WTC11 (cell line): Measurements from ENCODE around the gene PXYLP1. TPM values are rescaled to one million over a fixed set of nuclear protein-coding genes. Genes with fewer than 3 reads are reported as not detected.

ENCODE experiments used
- ATAC-seq: fragments of 200-7000 bp; cut with Tn5 transposase; 2 replicates; pipeline ENCODE4 v1.10.0; 2021; ENCODE audit warnings: mild to moderate bottlenecking, moderate library complexity
- CTCF ChIA-PET: fragments of 300-600 bp; sonication (Branson Sonifier 250); formaldehyde crosslinking; loops from one replicate; lab custom pipeline; 2021; ENCODE audit warnings: antibody characterized with exemption; lab: Charles Lee
- POLR2A ChIA-PET: fragments of 350-600 bp; sonication (Branson Sonifier 250); formaldehyde crosslinking; loops from one replicate; lab custom pipeline; 2021; ENCODE audit warnings: antibody characterized with exemption; lab: Charles Lee
- DNase-seq: peaks from one replicate; pipeline ENCODE4 v3.0.0; 2021; ENCODE audit warnings: low spot score
- H3K27ac Mint-ChIP-seq: 2 replicates; pipeline ENCODE4 v1.8.0; 2021; ENCODE audit warnings: mixed read lengths
- H3K27me3 Mint-ChIP-seq: 2 replicates; pipeline ENCODE4 v1.8.0; 2021; ENCODE audit warnings: low read depth, mild to moderate bottlenecking, moderate library complexity, mixed read lengths
- H3K36me3 Mint-ChIP-seq: 2 replicates; pipeline ENCODE4 v1.8.0; 2021; ENCODE audit warnings: mixed read lengths
- H3K4me1 Mint-ChIP-seq: 2 replicates; pipeline ENCODE4 v1.8.0; 2022; ENCODE audit warnings: mixed read lengths
- H3K4me3 Mint-ChIP-seq: 2 replicates; pipeline ENCODE4 v1.8.0; 2021; ENCODE audit warnings: mild to moderate bottlenecking, moderate library complexity, mixed read lengths
- H3K9me3 Mint-ChIP-seq: 2 replicates; pipeline ENCODE4 v1.8.0; 2021; ENCODE audit warnings: mixed read lengths
- CTCF ChIP-seq: fragments of 200-600 bp; IDR thresholded peaks from 2 replicates; pipeline ENCODE4 v1.8.0; 2022; ENCODE audit warnings: antibody characterized with exemption
- E2F5 ChIP-seq: sonication (generic); formaldehyde crosslinking; IDR thresholded peaks from 2 replicates; pipeline ENCODE4 v1.8.1; 2022; ENCODE audit warnings: mild to moderate bottlenecking, moderate library complexity, missing genetic modification reagents
- EMX1 ChIP-seq: fragments of 250-450 bp; sonication (Bioruptor Pico); IDR thresholded peaks from 2 replicates; pipeline ENCODE4 v1.8.0; 2021; ENCODE audit warnings: mild to moderate bottlenecking
- GTF2I ChIP-seq: fragments of 250-450 bp; sonication (Bioruptor Pico); conservative IDR thresholded peaks from 2 replicates; pipeline ENCODE4 v1.4.0; 2021; ENCODE audit warnings: mild to moderate bottlenecking
- IRF2 ChIP-seq: sonication (generic); formaldehyde crosslinking; IDR thresholded peaks from 2 replicates; pipeline ENCODE4 v1.8.0; 2022; ENCODE audit warnings: low read depth, missing genetic modification reagents, borderline replicate concordance
- JUN ChIP-seq: sonication (generic); formaldehyde crosslinking; IDR thresholded peaks from 2 replicates; pipeline ENCODE4 v1.8.0; 2023; ENCODE audit warnings: mild to moderate bottlenecking, missing genetic modification reagents
- MYBL2 ChIP-seq: sonication (generic); formaldehyde crosslinking; IDR thresholded peaks from 2 replicates; pipeline ENCODE4 v1.8.1; 2023; ENCODE audit warnings: mild to moderate bottlenecking, moderate library complexity, missing genetic modification reagents
- NR2C2 ChIP-seq: sonication (generic); formaldehyde crosslinking; IDR thresholded peaks from 2 replicates; pipeline ENCODE4 v1.8.0; 2022; ENCODE audit warnings: mild to moderate bottlenecking, missing genetic modification reagents
- OVOL2 ChIP-seq: fragments of 250-450 bp; sonication (Bioruptor Pico); IDR thresholded peaks from 2 replicates; pipeline ENCODE4 v1.9.0; 2021; ENCODE audit warnings: mild to moderate bottlenecking, borderline replicate concordance
- STAT6 ChIP-seq: sonication (generic); formaldehyde crosslinking; conservative IDR thresholded peaks from 2 replicates; pipeline ENCODE4 v1.8.1; 2023; ENCODE audit warnings: mild to moderate bottlenecking, low read depth, missing genetic modification reagents, moderate library complexity
- TEAD1 ChIP-seq: sonication (generic); formaldehyde crosslinking; IDR thresholded peaks from 2 replicates; pipeline ENCODE4 v1.8.0; 2022; ENCODE audit warnings: mild to moderate bottlenecking, missing genetic modification reagents
- TP53 ChIP-seq: sonication (generic); formaldehyde crosslinking; IDR thresholded peaks from 2 replicates; pipeline ENCODE4 v1.8.1; 2023; ENCODE audit warnings: mild to moderate bottlenecking, missing genetic modification reagents
- total RNA-seq: library from RNA; stranded (reverse); gene quantifications from 3 replicates; pipeline ENCODE4 v1.2.3, GENCODE V29; 2021
- TF ChIP-seq, protein P1 (sequence below): sonication (generic); formaldehyde crosslinking; IDR thresholded peaks from 2 replicates; pipeline ENCODE4 v1.8.1; 2023; ENCODE audit warnings: mild to moderate bottlenecking, missing genetic modification reagents, moderate library complexity
- TF ChIP-seq, protein P2 (sequence below): fragments of 250-450 bp; sonication (Bioruptor Pico); IDR thresholded peaks from 2 replicates; pipeline ENCODE4 v1.9.0; 2021; ENCODE audit warnings: mild to moderate bottlenecking
- TF ChIP-seq, protein P3 (sequence below): sonication (generic); formaldehyde crosslinking; IDR thresholded peaks from 2 replicates; pipeline ENCODE4 v1.8.0; 2022; ENCODE audit warnings: mild to moderate bottlenecking, missing genetic modification reagents
- TF ChIP-seq, protein P4 (sequence below): sonication (generic); formaldehyde crosslinking; IDR thresholded peaks from 2 replicates; pipeline ENCODE4 v1.8.1; 2023; ENCODE audit warnings: mild to moderate bottlenecking, missing genetic modification reagents, moderate library complexity

PXYLP1 gene
- total RNA-seq, 1 experiment from 2014 or later = 20.1 TPM

GRCh38 chr3:141253811-141254210 lies 22.2 kb downstream of the PXYLP1 start (continued):
- TF ChIP-seq OVOL2 (CRISPR knock-in tag) (no peak), IRF2 (CRISPR knock-in tag) (no peak)
- TF ChIP-seq, protein P1, sequence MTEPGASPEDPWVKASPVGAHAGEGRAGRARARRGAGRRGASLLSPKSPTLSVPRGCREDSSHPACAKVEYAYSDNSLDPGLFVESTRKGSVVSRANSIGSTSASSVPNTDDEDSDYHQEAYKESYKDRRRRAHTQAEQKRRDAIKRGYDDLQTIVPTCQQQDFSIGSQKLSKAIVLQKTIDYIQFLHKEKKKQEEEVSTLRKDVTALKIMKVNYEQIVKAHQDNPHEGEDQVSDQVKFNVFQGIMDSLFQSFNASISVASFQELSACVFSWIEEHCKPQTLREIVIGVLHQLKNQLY (CRISPR knock-in tag) = no peak

DNA sequence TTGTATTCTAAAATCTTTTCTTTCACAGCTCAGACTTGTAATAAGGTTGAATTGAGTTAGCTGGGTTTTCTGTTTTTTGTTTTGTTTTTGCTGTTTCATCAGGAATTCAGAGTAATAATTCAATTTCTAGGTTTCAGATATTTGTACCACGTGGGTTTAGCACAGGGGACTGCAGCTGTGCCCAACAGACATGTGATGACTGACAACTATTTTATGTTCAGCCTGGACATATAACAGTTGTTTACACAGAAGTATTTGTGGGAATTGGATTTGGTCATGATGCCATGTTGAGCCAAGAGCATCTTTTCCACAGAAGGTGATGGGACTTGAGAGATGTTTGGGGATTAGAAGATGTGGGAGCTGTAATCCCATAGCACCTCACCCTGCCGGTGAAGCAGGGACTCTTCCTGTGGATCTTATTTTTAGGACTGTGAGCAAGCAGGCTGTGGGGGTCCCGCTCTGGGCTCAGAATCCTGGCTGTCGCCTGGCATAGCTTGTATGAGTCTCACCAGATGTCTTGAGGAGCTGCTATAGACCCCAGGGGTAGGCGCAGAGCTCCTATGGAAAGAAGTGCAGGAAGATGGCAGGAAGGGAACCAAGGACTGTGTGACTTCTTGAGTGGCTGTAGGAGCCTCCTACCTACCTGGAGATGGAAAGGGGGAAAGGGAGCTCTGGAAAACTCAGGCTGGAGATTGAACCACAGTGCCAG lies 23.7 kb downstream of the PXYLP1 start:
- Mint-ChIP-seq H3K9me3 (no peaks in the 10 kb centered on the region), H3K4me1 (no peaks in the 10 kb centered on the region; the same call in 1 of the 2 replicates), H3K4me3 (no peak overlapping the region), H3K27ac (no peak overlapping the region), H3K36me3 (no peaks in the 10 kb centered on the region), H3K27me3 (no peaks in the 10 kb centered on the region)
- POLR2A ChIA-PET = interaction anchor here (1.3 kb wide), 1 partner anchor 24 kb away, joined by 3 read pairs; the partner anchor contains the start of gene PXYLP1
- CTCF ChIA-PET = interaction anchor here (0.8 to 5.1 kb wide), 11 partner anchors 10 to 333 kb away, joined by 3 to 74 read pairs (median 4); partner anchors contain the start of gene PXYLP1
- no peak for DNase-seq
- TF ChIP-seq E2F5 (CRISPR knock-in tag) = no peak
- TF ChIP-seq, protein P2, sequence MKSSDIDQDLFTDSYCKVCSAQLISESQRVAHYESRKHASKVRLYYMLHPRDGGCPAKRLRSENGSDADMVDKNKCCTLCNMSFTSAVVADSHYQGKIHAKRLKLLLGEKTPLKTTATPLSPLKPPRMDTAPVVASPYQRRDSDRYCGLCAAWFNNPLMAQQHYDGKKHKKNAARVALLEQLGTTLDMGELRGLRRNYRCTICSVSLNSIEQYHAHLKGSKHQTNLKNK = no peak
- no peak for TF ChIP-seq CTCF
- TF ChIP-seq TP53 (CRISPR knock-in tag) = no peak
- TF ChIP-seq STAT6 (CRISPR knock-in tag) = no peak
- TF ChIP-seq, protein P3, sequence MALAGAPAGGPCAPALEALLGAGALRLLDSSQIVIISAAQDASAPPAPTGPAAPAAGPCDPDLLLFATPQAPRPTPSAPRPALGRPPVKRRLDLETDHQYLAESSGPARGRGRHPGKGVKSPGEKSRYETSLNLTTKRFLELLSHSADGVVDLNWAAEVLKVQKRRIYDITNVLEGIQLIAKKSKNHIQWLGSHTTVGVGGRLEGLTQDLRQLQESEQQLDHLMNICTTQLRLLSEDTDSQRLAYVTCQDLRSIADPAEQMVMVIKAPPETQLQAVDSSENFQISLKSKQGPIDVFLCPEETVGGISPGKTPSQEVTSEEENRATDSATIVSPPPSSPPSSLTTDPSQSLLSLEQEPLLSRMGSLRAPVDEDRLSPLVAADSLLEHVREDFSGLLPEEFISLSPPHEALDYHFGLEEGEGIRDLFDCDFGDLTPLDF (CRISPR knock-in tag) = no peak
- TF ChIP-seq JUN (CRISPR knock-in tag) = no peak
- no peak for TF ChIP-seq EMX1 (CRISPR knock-in tag)
- TF ChIP-seq TEAD1 (CRISPR knock-in tag) = no peak
- no peak for TF ChIP-seq GTF2I (CRISPR knock-in tag)
- no peak for TF ChIP-seq NR2C2 (CRISPR knock-in tag)
- TF ChIP-seq MYBL2 (CRISPR knock-in tag) = no peak
- TF ChIP-seq, protein P4, sequence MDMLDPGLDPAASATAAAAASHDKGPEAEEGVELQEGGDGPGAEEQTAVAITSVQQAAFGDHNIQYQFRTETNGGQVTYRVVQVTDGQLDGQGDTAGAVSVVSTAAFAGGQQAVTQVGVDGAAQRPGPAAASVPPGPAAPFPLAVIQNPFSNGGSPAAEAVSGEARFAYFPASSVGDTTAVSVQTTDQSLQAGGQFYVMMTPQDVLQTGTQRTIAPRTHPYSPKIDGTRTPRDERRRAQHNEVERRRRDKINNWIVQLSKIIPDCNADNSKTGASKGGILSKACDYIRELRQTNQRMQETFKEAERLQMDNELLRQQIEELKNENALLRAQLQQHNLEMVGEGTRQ (CRISPR knock-in tag) = no peak
- no peak for ATAC-seq
